ENCODE results near the gene TMEM125. TPM values are rescaled to one million over a fixed set of nuclear protein-coding genes. Genes with fewer than 3 reads are reported as not detected.

Gene TMEM125
- total RNA-seq, 1 donor from 2014 or later: 15.7 TPM

DNA sequence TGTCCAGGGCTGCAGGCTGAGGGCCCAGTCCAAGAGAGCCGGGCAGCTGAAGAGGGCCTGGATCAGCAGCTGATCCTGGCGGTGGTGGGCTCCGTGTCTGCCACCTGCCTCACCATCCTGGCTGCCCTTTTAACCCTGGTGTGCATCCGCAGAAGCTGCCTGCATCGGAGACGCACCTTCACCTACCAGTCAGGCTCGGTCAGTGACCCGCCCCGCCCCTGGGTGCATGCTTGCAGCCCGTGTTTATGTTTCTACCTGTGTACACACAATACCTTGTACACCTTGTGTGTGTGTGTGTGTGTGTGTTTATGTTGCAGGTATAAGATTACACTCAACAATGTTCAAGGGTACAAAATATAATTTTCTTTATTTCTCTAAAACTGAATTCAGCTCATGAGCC is 44.0 kb downstream of the TMEM125 start:
- peaks cover 5% of the 10 kb centered on the region for H3K27me3 ChIP-seq (ENCODE audit: control insufficient read depth, insufficient read depth, low read length)
- no peaks in the 10 kb centered on the region for H3K36me3 ChIP-seq (ENCODE audit: control insufficient read depth, insufficient read depth, low read length)
- no peak overlapping the region for H3K4me3 ChIP-seq (ENCODE audit: low read depth, low read length)
- no peak for DNase-seq (ENCODE audit: low read depth)
- TF ChIP-seq, protein P1, sequence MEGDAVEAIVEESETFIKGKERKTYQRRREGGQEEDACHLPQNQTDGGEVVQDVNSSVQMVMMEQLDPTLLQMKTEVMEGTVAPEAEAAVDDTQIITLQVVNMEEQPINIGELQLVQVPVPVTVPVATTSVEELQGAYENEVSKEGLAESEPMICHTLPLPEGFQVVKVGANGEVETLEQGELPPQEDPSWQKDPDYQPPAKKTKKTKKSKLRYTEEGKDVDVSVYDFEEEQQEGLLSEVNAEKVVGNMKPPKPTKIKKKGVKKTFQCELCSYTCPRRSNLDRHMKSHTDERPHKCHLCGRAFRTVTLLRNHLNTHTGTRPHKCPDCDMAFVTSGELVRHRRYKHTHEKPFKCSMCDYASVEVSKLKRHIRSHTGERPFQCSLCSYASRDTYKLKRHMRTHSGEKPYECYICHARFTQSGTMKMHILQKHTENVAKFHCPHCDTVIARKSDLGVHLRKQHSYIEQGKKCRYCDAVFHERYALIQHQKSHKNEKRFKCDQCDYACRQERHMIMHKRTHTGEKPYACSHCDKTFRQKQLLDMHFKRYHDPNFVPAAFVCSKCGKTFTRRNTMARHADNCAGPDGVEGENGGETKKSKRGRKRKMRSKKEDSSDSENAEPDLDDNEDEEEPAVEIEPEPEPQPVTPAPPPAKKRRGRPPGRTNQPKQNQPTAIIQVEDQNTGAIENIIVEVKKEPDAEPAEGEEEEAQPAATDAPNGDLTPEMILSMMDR (IDR thresholded peaks at IDR 0.05; ENCODE audit: insufficient read depth, low read length, poor library complexity, severe bottlenecking): no peak

DNA sequence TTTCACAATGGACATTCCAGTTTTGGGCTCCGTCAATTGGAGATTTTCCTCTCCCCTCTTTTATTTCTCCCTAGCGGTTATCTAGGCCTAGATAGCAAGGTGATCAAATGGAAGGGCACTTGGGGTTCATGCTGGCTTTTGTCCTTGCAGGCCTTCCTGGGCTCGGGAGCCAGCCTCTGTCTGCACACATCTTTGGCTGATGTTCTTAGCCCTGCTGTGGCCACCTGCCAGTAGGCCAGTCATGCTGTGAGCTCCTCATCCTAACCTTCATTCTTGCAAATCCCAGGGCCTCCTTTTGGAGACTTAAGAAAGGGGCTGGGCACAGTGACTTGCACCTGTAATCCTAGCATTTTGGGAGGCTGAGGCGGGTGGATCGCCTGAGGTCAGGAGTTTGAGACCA is 44.5 kb downstream of the TMEM125 start:
- no peaks in the 10 kb centered on the region for H3K36me3 ChIP-seq (ENCODE audit: control insufficient read depth, insufficient read depth, low read length)
- TF ChIP-seq, protein P1 (IDR thresholded peaks at IDR 0.05; ENCODE audit: insufficient read depth, low read length, poor library complexity, severe bottlenecking): no peak
- DNase-seq (ENCODE audit: low read depth): no peak
- no peak overlapping the region for H3K4me3 ChIP-seq (ENCODE audit: low read depth, low read length)
- peaks cover 5% of the 10 kb centered on the region for H3K27me3 ChIP-seq (ENCODE audit: control insufficient read depth, insufficient read depth, low read length)

DNA sequence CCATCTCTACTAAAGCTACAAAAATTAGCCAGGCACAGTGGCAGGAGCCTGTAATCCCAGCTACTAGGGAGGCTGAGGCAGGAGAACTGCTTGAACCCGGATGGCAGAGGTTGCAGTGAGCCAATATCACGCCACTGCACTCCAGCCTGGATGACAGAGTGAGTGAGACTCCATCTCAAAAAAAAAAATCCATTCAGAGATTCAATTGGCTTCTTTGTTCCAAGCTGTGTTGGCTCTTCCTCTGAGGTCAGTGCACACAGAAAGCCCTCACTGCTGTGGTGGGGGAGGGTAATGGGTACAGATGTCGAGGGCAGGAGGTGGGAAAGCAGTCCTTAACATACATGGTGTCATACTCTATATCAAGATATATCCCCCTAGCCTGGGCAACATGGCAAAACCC is 45.7 kb downstream of the TMEM125 start:
- Histone ChIP-seq H3K4me3 (ENCODE audit: low read depth, low read length) (no peak overlapping the region), H3K27me3 (ENCODE audit: control insufficient read depth, insufficient read depth, low read length) (peaks cover 5% of the 10 kb centered on the region), H3K36me3 (ENCODE audit: control insufficient read depth, insufficient read depth, low read length) (no peaks in the 10 kb centered on the region)
- no peak for DNase-seq (ENCODE audit: low read depth)
- TF ChIP-seq, protein P1 (IDR thresholded peaks at IDR 0.05; ENCODE audit: insufficient read depth, low read length, poor library complexity, severe bottlenecking): no peak

DNA sequence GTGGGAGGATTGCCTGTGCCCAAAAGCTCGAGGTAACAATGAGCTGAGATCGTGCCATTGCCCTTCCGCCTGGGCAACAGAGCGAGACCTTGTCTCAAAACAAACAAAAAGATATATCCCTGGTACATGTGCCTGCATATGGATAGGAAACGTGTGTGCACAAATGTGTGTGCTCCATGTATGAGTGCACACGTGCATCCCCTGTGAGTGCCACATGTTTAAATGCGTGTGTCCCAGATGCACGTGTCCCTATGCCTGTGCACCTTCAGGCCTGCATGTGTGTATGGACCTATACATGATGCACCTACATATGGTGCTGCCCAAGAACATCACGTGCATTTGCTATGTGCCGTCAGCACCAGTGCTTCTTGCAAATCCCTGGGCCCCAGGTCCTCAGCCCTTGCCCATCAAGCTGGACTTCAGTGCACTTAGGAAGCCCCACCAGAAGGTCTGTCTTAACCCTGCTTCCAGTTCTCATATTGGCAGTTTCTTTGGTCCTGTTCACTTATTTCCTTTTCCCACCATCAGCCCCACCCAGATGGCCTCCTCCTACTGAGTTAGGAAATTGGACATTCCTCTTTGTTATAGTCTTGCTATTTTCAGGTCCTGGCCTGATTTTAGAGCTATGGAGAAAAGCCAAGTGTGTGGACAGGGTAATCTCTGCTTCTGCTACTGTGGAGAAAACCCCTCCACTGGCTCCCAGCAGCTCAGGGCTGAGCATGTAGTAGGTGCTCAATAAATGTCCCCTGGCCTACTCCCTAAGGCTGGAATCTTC is 46.4 kb downstream of the TMEM125 start:
- H3K27me3 ChIP-seq (ENCODE audit: control insufficient read depth, insufficient read depth, low read length): peaks cover 5% of the 10 kb centered on the region
- TF ChIP-seq, protein P1 (IDR thresholded peaks at IDR 0.05; ENCODE audit: insufficient read depth, low read length, poor library complexity, severe bottlenecking): no peak
- H3K36me3 ChIP-seq (ENCODE audit: control insufficient read depth, insufficient read depth, low read length): no peaks in the 10 kb centered on the region
- no peak for DNase-seq (ENCODE audit: low read depth)
- no peak overlapping the region for H3K4me3 ChIP-seq (ENCODE audit: low read depth, low read length)

DNA sequence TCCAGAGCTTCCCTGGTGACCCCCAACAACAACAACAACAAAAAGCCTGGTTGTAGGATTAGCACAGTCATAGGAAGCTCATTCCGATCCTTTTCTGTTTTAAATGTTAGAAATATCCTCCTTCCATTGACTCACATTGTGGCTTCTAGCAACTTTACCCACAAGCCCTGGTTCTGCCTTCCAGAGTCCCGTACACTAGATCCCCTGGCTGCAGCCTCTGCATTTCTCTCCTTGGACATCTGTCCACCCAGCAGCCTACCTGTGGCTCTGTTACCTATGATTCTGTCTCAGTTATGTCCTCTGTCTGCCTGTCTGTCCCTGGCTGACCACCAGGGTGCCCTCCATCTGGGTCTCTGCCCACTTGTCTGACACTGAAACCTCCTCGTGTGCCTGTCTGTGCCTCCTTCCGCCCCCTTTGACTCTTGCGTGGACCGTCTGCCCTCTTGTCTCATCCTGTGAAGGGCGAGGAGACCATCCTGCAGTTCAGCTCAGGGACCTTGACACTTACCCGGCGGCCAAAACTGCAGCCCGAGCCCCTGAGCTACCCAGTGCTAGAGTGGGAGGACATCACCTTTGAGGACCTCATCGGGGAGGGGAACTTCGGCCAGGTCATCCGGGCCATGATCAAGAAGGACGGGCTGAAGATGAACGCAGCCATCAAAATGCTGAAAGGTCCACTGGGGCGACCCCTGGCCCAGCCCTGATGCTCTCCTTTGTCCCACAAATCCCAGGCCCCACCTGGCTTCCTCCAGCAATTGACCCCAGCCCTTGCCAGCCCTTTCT is 47.1 kb downstream of the TMEM125 start:
- no peak for DNase-seq (ENCODE audit: low read depth)

More for the DNA sequence above, 47.1 kb downstream of the TMEM125 start:
- TF ChIP-seq, protein P1 (IDR thresholded peaks at IDR 0.05; ENCODE audit: insufficient read depth, low read length, poor library complexity, severe bottlenecking): no peak
- no peak overlapping the region for H3K4me3 ChIP-seq (ENCODE audit: low read depth, low read length)
- peaks cover 2% of the 10 kb centered on the region for H3K27me3 ChIP-seq (ENCODE audit: control insufficient read depth, insufficient read depth, low read length)
- no peaks in the 10 kb centered on the region for H3K36me3 ChIP-seq (ENCODE audit: control insufficient read depth, insufficient read depth, low read length)

All from kidney epithelial cell (primary cell).